Neural cell (in vitro differentiated cells): ENCODE data around the gene LAMB4. TPM values are rescaled to one million over a fixed set of nuclear protein-coding genes. Genes with fewer than 3 reads are reported as not detected.

Source experiments
- H2AFZ ChIP-seq: fragments of 200-600, 300-800 bp; sonication (generic), shearing (Covaris generic); 2 replicates; pipeline ENCODE4 v1.6.0; 2014; ENCODE audit warnings: low read depth, mild to moderate bottlenecking, antibody characterized with exemption, low read length, moderate library complexity
- H3F3A ChIP-seq: fragments of 200-600 bp; shearing (Covaris generic); 2 replicates; pipeline ENCODE4 v1.6.1; 2016; ENCODE audit warnings: mild to moderate bottlenecking, moderate library complexity, mixed read lengths, antibody characterized with exemption, low read length; ENCODE audit not compliant: insufficient read depth, poor library complexity, severe bottlenecking
- H3K27ac ChIP-seq: fragments of 200-600, 300-800 bp; sonication (generic), shearing (Covaris generic); 2 replicates; pipeline ENCODE4 v1.5.1; 2014; ENCODE audit warnings: mild to moderate bottlenecking, low read length, moderate library complexity
- H3K27me3 ChIP-seq: fragments of 300-800, 200-600 bp; sonication (generic), shearing (Covaris generic); 2 replicates; pipeline ENCODE4 v1.6.0; 2014; ENCODE audit warnings: mild to moderate bottlenecking, low read depth, low read length, moderate library complexity; ENCODE audit not compliant: insufficient read depth
- H3K36me3 ChIP-seq: fragments of 300-800, 200-600 bp; sonication (generic), shearing (Covaris generic); 2 replicates; pipeline ENCODE4 v1.5.1; 2014; ENCODE audit warnings: mild to moderate bottlenecking, antibody characterized with exemption, low read length, moderate library complexity; ENCODE audit not compliant: insufficient read depth
- H3K4me2 ChIP-seq: fragments of 300-800, 200-600 bp; sonication (generic), shearing (Covaris generic); 2 replicates; pipeline ENCODE4 v1.6.0; 2014; ENCODE audit warnings: mild to moderate bottlenecking, low read length
- H3K4me3 ChIP-seq: fragments of 300-800, 200-600 bp; sonication (generic), shearing (Covaris generic); 2 replicates; pipeline ENCODE4 v1.5.1; 2014; ENCODE audit warnings: mild to moderate bottlenecking, low read length, moderate library complexity
- H3K79me2 ChIP-seq: fragments of 200-600 bp; shearing (Covaris generic); replicated peaks from 2 replicates; pipeline ENCODE4 v1.6.0; 2014; ENCODE audit warnings: mild to moderate bottlenecking, low read length, moderate library complexity; ENCODE audit not compliant: insufficient read depth
- H3K9ac ChIP-seq: fragments of 300-800, 200-600 bp; sonication (generic), shearing (Covaris generic); 2 replicates; pipeline ENCODE4 v1.6.1; 2016; ENCODE audit warnings: mild to moderate bottlenecking, low read length, mixed read lengths
- H3K9me2 ChIP-seq: fragments of 200-600 bp; shearing (Covaris generic); 2 replicates; pipeline ENCODE4 v1.6.1; 2016; ENCODE audit warnings: mild to moderate bottlenecking, low read length, mixed read lengths; ENCODE audit not compliant: insufficient read depth
- H3K9me3 ChIP-seq: fragments of 200-600, 300-800 bp; sonication (generic), shearing (Covaris generic); 2 replicates; pipeline ENCODE4 v1.6.1; 2016; ENCODE audit warnings: mild to moderate bottlenecking, mixed run types, low read length, moderate library complexity, mixed read lengths
- H4K20me1 ChIP-seq: fragments of 200-600 bp; shearing (Covaris generic); 2 replicates; pipeline ENCODE4 v1.6.1; 2016; ENCODE audit warnings: mild to moderate bottlenecking, mixed run types; ENCODE audit not compliant: insufficient read depth
- EP300 ChIP-seq: fragments of 450-650 bp; conservative IDR thresholded peaks from 2 replicates; pipeline ENCODE4 v1.6.1; 2014; ENCODE audit warnings: antibody characterized with exemption, mild to moderate bottlenecking, moderate library complexity; ENCODE audit not compliant: poor library complexity, severe bottlenecking
- EZH2 ChIP-seq: fragments of 200-600, 300-800 bp; shearing (Covaris generic), sonication (generic); IDR thresholded peaks from 2 replicates; pipeline ENCODE4 v1.6.1; 2014; ENCODE audit warnings: antibody characterized with exemption, low read length, borderline replicate concordance, mild to moderate bottlenecking; ENCODE audit not compliant: insufficient read depth, poor library complexity, severe bottlenecking
- MXI1 ChIP-seq: fragments of 450-650 bp; conservative IDR thresholded peaks from 2 replicates; pipeline ENCODE4 v1.6.1; 2014; ENCODE audit warnings: antibody characterized with exemption, mild to moderate bottlenecking; ENCODE audit not compliant: poor library complexity, severe bottlenecking
- POLR2AphosphoS5 ChIP-seq: IDR thresholded peaks from 2 replicates; pipeline ENCODE4 v1.6.1; 2012
- RAD21 ChIP-seq: fragments of 450-650 bp; conservative IDR thresholded peaks from 2 replicates; pipeline ENCODE4 v1.6.1; 2014; ENCODE audit warnings: antibody characterized with exemption, mild to moderate bottlenecking, moderate library complexity
- SMC3 ChIP-seq: fragments of 450-650 bp; conservative IDR thresholded peaks from 2 replicates; pipeline ENCODE4 v1.6.1; 2014; ENCODE audit warnings: antibody characterized with exemption, mild to moderate bottlenecking, moderate library complexity; ENCODE audit not compliant: poor library complexity
- TAF1 ChIP-seq: IDR thresholded peaks from 2 replicates; pipeline ENCODE4 v1.6.1; 2012; ENCODE audit warnings: low read depth
- polyA plus RNA-seq: library from polyadenylated mRNA; depleted of rRNA; stranded (reverse); fragments of >200 nt; gene quantifications from 2 replicates; pipeline ENCODE4 v1.2.3, GENCODE V29; 2014
- TF ChIP-seq, protein P1 (sequence below): IDR thresholded peaks from 2 replicates; pipeline ENCODE4 v1.6.1; 2012; ENCODE audit warnings: borderline replicate concordance
- TF ChIP-seq, protein P2 (sequence below): fragments of 450-650 bp; IDR thresholded peaks from 2 replicates; pipeline ENCODE4 v1.5.1; 2014; ENCODE audit warnings: antibody characterized with exemption, mild to moderate bottlenecking, moderate library complexity; ENCODE audit not compliant: poor library complexity, severe bottlenecking

The LAMB4 gene
- polyA plus RNA-seq, 1 donor from 2014 or later, result 0.16 TPM

DNA sequence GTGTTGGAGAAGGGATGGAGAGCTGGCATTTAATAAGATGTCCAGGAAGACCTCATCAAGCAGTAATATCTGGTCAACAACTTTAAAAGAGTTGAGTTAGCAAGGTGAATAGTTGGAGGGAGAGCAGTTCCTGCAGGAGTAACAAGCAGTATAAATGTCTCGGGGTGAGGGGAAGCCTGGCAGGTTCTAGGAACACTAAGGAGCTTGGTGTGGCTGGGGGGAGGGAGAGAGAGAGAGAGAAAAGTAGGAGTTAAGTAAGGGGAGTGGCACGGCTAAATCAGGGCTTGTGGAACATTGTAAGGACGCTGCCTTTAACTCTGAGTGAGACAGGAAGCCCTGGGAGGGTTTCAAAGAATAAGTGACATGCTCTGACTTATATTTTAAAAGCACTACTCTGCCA lies 22.0 kb upstream of the LAMB4 start:
- Histone ChIP-seq H3K9ac (no peak overlapping the region), H4K20me1 (no peaks in the 10 kb centered on the region), H3K9me2 (no peaks in the 10 kb centered on the region), H3K4me3 (no peak overlapping the region), H3K36me3 (peaks cover 3% of the 10 kb centered on the region), H3K27me3 (no peaks in the 10 kb centered on the region), H3K4me2 (no peak overlapping the region), H3F3A (no peaks in the 10 kb centered on the region), H3K27ac (no peak overlapping the region), H2AFZ (no peak overlapping the region), H3K9me3 (no peaks in the 10 kb centered on the region), H3K79me2 (no peaks in the 10 kb centered on the region)
- TF ChIP-seq, protein P1, sequence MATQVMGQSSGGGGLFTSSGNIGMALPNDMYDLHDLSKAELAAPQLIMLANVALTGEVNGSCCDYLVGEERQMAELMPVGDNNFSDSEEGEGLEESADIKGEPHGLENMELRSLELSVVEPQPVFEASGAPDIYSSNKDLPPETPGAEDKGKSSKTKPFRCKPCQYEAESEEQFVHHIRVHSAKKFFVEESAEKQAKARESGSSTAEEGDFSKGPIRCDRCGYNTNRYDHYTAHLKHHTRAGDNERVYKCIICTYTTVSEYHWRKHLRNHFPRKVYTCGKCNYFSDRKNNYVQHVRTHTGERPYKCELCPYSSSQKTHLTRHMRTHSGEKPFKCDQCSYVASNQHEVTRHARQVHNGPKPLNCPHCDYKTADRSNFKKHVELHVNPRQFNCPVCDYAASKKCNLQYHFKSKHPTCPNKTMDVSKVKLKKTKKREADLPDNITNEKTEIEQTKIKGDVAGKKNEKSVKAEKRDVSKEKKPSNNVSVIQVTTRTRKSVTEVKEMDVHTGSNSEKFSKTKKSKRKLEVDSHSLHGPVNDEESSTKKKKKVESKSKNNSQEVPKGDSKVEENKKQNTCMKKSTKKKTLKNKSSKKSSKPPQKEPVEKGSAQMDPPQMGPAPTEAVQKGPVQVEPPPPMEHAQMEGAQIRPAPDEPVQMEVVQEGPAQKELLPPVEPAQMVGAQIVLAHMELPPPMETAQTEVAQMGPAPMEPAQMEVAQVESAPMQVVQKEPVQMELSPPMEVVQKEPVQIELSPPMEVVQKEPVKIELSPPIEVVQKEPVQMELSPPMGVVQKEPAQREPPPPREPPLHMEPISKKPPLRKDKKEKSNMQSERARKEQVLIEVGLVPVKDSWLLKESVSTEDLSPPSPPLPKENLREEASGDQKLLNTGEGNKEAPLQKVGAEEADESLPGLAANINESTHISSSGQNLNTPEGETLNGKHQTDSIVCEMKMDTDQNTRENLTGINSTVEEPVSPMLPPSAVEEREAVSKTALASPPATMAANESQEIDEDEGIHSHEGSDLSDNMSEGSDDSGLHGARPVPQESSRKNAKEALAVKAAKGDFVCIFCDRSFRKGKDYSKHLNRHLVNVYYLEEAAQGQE, result no peak
- TF ChIP-seq EZH2 (no peak), EP300 (no peak), POLR2AphosphoS5 (no peak), SMC3 (no peak), MXI1 (no peak), TAF1 (no peak), RAD21 (no peak)
- TF ChIP-seq, protein P2, sequence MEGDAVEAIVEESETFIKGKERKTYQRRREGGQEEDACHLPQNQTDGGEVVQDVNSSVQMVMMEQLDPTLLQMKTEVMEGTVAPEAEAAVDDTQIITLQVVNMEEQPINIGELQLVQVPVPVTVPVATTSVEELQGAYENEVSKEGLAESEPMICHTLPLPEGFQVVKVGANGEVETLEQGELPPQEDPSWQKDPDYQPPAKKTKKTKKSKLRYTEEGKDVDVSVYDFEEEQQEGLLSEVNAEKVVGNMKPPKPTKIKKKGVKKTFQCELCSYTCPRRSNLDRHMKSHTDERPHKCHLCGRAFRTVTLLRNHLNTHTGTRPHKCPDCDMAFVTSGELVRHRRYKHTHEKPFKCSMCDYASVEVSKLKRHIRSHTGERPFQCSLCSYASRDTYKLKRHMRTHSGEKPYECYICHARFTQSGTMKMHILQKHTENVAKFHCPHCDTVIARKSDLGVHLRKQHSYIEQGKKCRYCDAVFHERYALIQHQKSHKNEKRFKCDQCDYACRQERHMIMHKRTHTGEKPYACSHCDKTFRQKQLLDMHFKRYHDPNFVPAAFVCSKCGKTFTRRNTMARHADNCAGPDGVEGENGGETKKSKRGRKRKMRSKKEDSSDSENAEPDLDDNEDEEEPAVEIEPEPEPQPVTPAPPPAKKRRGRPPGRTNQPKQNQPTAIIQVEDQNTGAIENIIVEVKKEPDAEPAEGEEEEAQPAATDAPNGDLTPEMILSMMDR, result no peak

DNA sequence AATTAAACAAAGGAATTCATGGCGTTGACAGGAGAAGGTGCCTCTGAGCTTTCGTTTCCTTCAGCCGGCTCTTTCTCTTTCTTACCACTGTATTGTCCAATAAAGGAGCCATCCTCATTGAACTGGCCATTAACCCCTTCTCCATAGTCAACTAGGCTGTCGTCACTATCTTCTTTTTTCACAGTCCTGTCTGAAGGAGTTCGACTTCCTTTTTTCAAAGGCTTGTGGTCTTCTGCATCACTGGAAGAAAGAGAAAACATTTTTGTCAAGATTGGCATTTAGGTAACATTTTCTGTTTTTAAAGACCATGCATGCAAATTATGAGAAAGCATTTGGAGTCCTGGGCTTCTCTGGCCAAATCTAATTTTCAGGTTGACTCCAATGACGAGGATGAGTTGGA lies 19.7 kb upstream of the LAMB4 start:
- Histone ChIP-seq H3K27ac (no peak overlapping the region), H3K9ac (no peak overlapping the region), H3K9me2 (no peaks in the 10 kb centered on the region), H3K9me3 (no peaks in the 10 kb centered on the region), H4K20me1 (no peaks in the 10 kb centered on the region), H3K36me3 (peaks cover 3% of the 10 kb centered on the region), H2AFZ (no peak overlapping the region), H3K4me2 (no peak overlapping the region), H3K4me3 (no peak overlapping the region), H3K27me3 (no peaks in the 10 kb centered on the region), H3K79me2 (no peaks in the 10 kb centered on the region), H3F3A (no peaks in the 10 kb centered on the region)
- TF ChIP-seq RAD21 (no peak), POLR2AphosphoS5 (no peak)

DNA sequence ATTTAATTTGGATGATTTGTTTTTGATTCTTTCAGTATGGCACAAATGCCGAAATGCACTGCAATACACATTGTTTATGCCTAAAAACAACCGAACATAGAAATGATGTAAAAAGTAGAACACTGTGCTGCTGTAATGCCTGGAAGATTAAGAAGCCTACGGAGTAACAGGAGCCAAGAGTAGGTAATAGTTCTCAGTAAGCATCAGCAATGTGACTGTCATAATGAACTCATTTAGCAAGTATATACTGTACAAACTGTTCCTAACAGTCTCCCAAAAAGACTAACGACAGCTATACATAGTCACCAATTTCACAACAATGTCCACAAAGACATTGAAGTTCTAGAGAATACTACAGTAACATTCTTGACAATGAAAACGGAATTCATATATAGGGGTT lies 19.0 kb upstream of the LAMB4 start:
- Histone ChIP-seq H3F3A (no peaks in the 10 kb centered on the region), H2AFZ (no peak overlapping the region), H4K20me1 (no peaks in the 10 kb centered on the region), H3K79me2 (no peaks in the 10 kb centered on the region), H3K9ac (no peak overlapping the region), H3K36me3 (peaks cover 3% of the 10 kb centered on the region), H3K4me2 (no peak overlapping the region), H3K4me3 (no peak overlapping the region), H3K27me3 (no peaks in the 10 kb centered on the region), H3K9me3 (no peaks in the 10 kb centered on the region), H3K27ac (no peak overlapping the region), H3K9me2 (no peaks in the 10 kb centered on the region)
- TF ChIP-seq EP300 (no peak), EZH2 (no peak), MXI1 (no peak), RAD21 (no peak), SMC3 (no peak), TAF1 (no peak), POLR2AphosphoS5 (no peak)
- TF ChIP-seq, protein P1, result no peak
- TF ChIP-seq, protein P2, result no peak
